ENCODE measurements around the gene MB. TPM values are rescaled to one million over a fixed set of nuclear protein-coding genes. Genes with fewer than 3 reads are reported as not detected.
"Not testable (repeated sequence)": the region's sequence is repeated elsewhere in the genome, so short reads cannot be mapped to it uniquely, and the experiment has no call there.

The MB gene
- total RNA-seq, 1 experiment from 2014 or later, result 0.77 TPM

GRCh38 chr22:35624547-35624946, 7.4 kb upstream of the MB start:
- Mint-ChIP-seq H3K9me3 (ENCODE audit: unreplicated experiment) (no peaks in the 10 kb centered on the region), H3K27ac (ENCODE audit: unreplicated experiment) (no peak overlapping the region), H3K36me3 (ENCODE audit: insufficient read depth, unreplicated experiment) (no peaks in the 10 kb centered on the region), H3K4me3 (ENCODE audit: unreplicated experiment) (no peak overlapping the region), H3K4me1 (ENCODE audit: low read depth, unreplicated experiment) (peaks cover 13% of the 10 kb centered on the region), H3K27me3 (ENCODE audit: insufficient read depth, unreplicated experiment) (no peaks in the 10 kb centered on the region)
- no peaks in the 10 kb centered on the region for H3K9me3 ChIP-seq
- H3K36me3 ChIP-seq (ENCODE audit: control insufficient read depth, insufficient read depth, low read length), result no peaks in the 10 kb centered on the region
- no TSS peak for BruUV-seq (replicated peaks)
- DNase-seq, result no peak
- H3K27me3 ChIP-seq (replicated peaks; ENCODE audit: control insufficient read depth, insufficient read depth, low read length), result no peaks in the 10 kb centered on the region; the same call in 1 of the 2 replicates
- H3K4me1 ChIP-seq, result peaks cover 14% of the 10 kb centered on the region
- intact Hi-C loops (cut with micrococcal nuclease; ENCODE audit: unreplicated experiment), result no loop called here
- TF ChIP-seq CTCF (IDR thresholded peaks at IDR 0.05; ENCODE audit: insufficient read depth in 1 of 2, low read depth in 1 of 2, low read length in 1 of 2, severe bottlenecking in 1 of 2, unreplicated experiment in 1 of 2), result no peak
- ChIA-PET POLR2A (no interaction called here), CTCF (no interaction called here)
- H3K4me3 ChIP-seq (ENCODE audit: low read depth, low read length), result no peak overlapping the region

DNA sequence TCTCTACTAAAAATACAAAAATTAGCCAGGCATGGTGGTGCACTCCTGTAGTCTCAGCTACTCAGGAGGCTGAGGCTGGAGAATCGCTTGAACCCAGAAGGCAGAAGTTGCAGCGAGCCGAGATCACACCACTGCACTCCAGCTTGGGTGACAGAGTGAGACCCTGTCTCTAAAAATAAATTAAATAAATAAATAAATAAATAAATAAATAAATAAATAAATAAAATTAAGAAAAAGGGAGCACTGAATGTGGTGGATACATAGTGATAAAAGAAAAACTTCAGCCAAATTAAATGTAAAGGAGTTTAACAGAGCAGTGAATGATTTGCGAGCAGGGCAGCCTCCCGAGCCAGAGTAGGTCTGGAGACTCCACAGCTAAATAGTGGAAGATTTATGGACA, 6.8 kb upstream of the MB start:
- H3K9me3 ChIP-seq; H3K36me3 ChIP-seq (ENCODE audit: control insufficient read depth, insufficient read depth, low read length); H3K9me3 Mint-ChIP-seq (ENCODE audit: unreplicated experiment); DNase-seq; H3K27me3 ChIP-seq (replicated peaks; ENCODE audit: control insufficient read depth, insufficient read depth, low read length); H3K36me3 Mint-ChIP-seq (ENCODE audit: insufficient read depth, unreplicated experiment); H3K27ac Mint-ChIP-seq (ENCODE audit: unreplicated experiment); H3K4me3 Mint-ChIP-seq (ENCODE audit: unreplicated experiment); POLR2A ChIA-PET; H3K27me3 Mint-ChIP-seq (ENCODE audit: insufficient read depth, unreplicated experiment); BruUV-seq (replicated peaks); CTCF ChIA-PET; H3K4me3 ChIP-seq (ENCODE audit: low read depth, low read length): not testable (repeated sequence)
- peaks cover 14% of the 10 kb centered on the region for H3K4me1 ChIP-seq
- intact Hi-C loops (cut with micrococcal nuclease; ENCODE audit: unreplicated experiment), result loop anchor here (1.0 kb wide), 2 partner anchors 35 to 274 kb away; no protein-coding TSS in a partner anchor
- peaks cover 11% of the 10 kb centered on the region for H3K4me1 Mint-ChIP-seq (ENCODE audit: low read depth, unreplicated experiment)

DNA sequence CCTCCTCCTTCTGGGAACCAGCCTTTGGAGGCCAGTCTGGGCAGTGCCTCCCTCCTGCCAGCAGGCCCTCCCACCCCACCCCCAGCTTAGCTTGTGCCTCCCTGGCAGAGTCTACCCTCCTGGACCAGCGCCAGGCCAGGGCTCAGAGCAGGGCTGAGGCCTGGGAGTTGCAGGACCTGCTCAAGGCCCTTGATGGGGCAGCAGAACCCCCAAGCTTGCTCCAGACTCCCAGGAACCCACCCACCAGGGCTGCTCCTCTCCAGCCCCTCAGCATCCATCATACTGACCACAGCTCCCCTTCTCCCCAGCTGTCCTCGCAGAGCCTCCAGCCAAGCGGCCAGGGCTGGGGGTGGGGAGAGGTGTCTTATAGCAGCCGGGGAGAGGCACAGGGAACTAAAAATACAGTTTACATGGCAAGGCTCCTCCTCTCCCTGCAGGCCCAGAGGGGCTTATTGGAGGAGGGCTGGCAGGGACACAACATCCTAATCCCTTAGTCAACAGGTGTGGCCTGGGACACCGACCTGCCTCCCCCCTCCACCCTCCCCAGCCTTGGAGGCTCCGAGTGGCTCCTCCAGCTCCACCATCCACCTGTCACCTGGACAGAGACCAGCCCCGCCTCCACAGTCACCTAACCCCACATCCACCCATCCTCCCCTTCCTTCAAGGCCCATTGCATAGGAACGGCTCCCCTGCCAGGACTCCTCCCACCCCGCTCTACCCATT, 5.2 kb upstream of the MB start:
- Histone ChIP-seq H3K9me3 (no peaks in the 10 kb centered on the region), H3K27me3 (replicated peaks; ENCODE audit: control insufficient read depth, insufficient read depth, low read length) (no peaks in the 10 kb centered on the region; the same call in 1 of the 2 replicates), H3K4me3 (ENCODE audit: low read depth, low read length) (no peak overlapping the region), H3K36me3 (ENCODE audit: control insufficient read depth, insufficient read depth, low read length) (no peaks in the 10 kb centered on the region), H3K4me1 (peaks cover 14% of the 10 kb centered on the region)
- CTCF ChIA-PET, result interaction anchor here (0.7 to 1.5 kb wide), 5 partner anchors 34 to 272 kb away, joined by 3 to 5 read pairs (median 3); no protein-coding TSS in a partner anchor
- intact Hi-C loops (cut with micrococcal nuclease; ENCODE audit: unreplicated experiment), result no loop called here
- peak; percentile 71 to 78 for DNase-seq
- H3K9me3 Mint-ChIP-seq (ENCODE audit: unreplicated experiment), result no peaks in the 10 kb centered on the region
- no peak overlapping the region for H3K4me3 Mint-ChIP-seq (ENCODE audit: unreplicated experiment)
- POLR2A ChIA-PET, result interaction anchor here (0.6 kb wide), 1 partner anchor 33 kb away, joined by 3 read pairs; no protein-coding TSS in a partner anchor
- H3K27me3 Mint-ChIP-seq (ENCODE audit: insufficient read depth, unreplicated experiment), result no peaks in the 10 kb centered on the region
- H3K36me3 Mint-ChIP-seq (ENCODE audit: insufficient read depth, unreplicated experiment), result no peaks in the 10 kb centered on the region
- H3K27ac Mint-ChIP-seq (ENCODE audit: unreplicated experiment), result peak overlapping the region; percentile 45
- TF ChIP-seq CTCF (IDR thresholded peaks at IDR 0.05; ENCODE audit: insufficient read depth in 1 of 2, low read depth in 1 of 2, low read length in 1 of 2, severe bottlenecking in 1 of 2, unreplicated experiment in 1 of 2), result no peak
- no TSS peak for BruUV-seq (replicated peaks)
- H3K4me1 Mint-ChIP-seq (ENCODE audit: low read depth, unreplicated experiment), result peaks cover 11% of the 10 kb centered on the region

All from Caco-2 (cell line).